Mesenchymal stem cell (in vitro differentiated cells and primary cell): ENCODE measurements around the gene NABP1.

Experiments
- DNase-seq: peaks from one replicate; pipeline ENCODE4 v3.0.0-alpha.2; 2013
- H2AFZ ChIP-seq: one replicate; pipeline ENCODE4 v1.6.1; 2013; ENCODE audit warnings: low read depth, mild to moderate bottlenecking, control low read depth, inconsistent platforms, low read length, moderate library complexity
- H2AK5ac ChIP-seq: 2 replicates; pipeline ENCODE4 v1.6.1; 2013; ENCODE audit warnings: low read length, moderate library complexity, mild to moderate bottlenecking, inconsistent platforms; ENCODE audit not compliant: severe bottlenecking
- H2BK120ac ChIP-seq: one replicate; pipeline ENCODE4 v1.6.1; 2013; ENCODE audit warnings: low read depth, mild to moderate bottlenecking, inconsistent platforms, low read length, moderate library complexity
- H2BK12ac ChIP-seq, 2 experiments: one replicate each; pipeline ENCODE4 v1.6.1; 2013; ENCODE audit warnings: inconsistent platforms in 2 of 2, low read length in 2 of 2, mild to moderate bottlenecking in 2 of 2, moderate library complexity in 2 of 2, control low read depth in 1 of 2
- H2BK15ac ChIP-seq: one replicate; pipeline ENCODE4 v1.6.1; 2013; ENCODE audit warnings: mild to moderate bottlenecking, low read depth, inconsistent platforms; ENCODE audit not compliant: poor library complexity, severe bottlenecking
- H2BK5ac ChIP-seq: 2 replicates; pipeline ENCODE4 v1.6.1; 2013; ENCODE audit warnings: low read depth, mild to moderate bottlenecking, low read length, control low read depth, inconsistent platforms; ENCODE audit not compliant: poor library complexity, severe bottlenecking
- H3K14ac ChIP-seq, 2 experiments: one replicate each; pipeline ENCODE4 v1.6.1; 2013; ENCODE audit warnings: inconsistent platforms in 2 of 2, low read length in 2 of 2, control low read depth in 1 of 2, mild to moderate bottlenecking in 1 of 2, moderate library complexity in 1 of 2
- H3K18ac ChIP-seq, 2 experiments: one replicate each; pipeline ENCODE4 v1.6.1; 2013; ENCODE audit warnings: inconsistent platforms in 2 of 2, low read length in 2 of 2, control low read depth in 1 of 2, low read depth in 1 of 2, mild to moderate bottlenecking in 1 of 2
- H3K23ac ChIP-seq, 2 experiments: one replicate each; pipeline ENCODE4 v1.6.1; 2013; ENCODE audit warnings: inconsistent platforms in 2 of 2, low read length in 2 of 2, mild to moderate bottlenecking in 2 of 2, moderate library complexity in 2 of 2, control low read depth in 1 of 2
- H3K27ac ChIP-seq: 2 replicates; pipeline ENCODE4 v1.5.1; 2013; ENCODE audit warnings: mild to moderate bottlenecking, moderate library complexity, low read length, control low read depth, inconsistent platforms; ENCODE audit not compliant: poor library complexity, severe bottlenecking
- H3K27me3 ChIP-seq, 2 experiments: 2 replicates each; pipeline versions ENCODE4 v1.6.1 to v1.7.0; 2013; ENCODE audit warnings: low read length in 2 of 2, mild to moderate bottlenecking in 2 of 2, moderate library complexity in 2 of 2, control low read depth in 1 of 2, inconsistent platforms in 1 of 2; ENCODE audit not compliant: control insufficient read depth in 1 of 2, insufficient read depth in 1 of 2
- H3K36me3 ChIP-seq, 2 experiments: 2 replicates each; pipeline versions ENCODE4 v1.6.1 to v1.7.0; 2013; ENCODE audit warnings: low read length in 2 of 2, control low read depth in 1 of 2, inconsistent platforms in 1 of 2, low read depth in 1 of 2, mild to moderate bottlenecking in 1 of 2; ENCODE audit not compliant: insufficient read depth in 2 of 2, control insufficient read depth in 1 of 2
- H3K4ac ChIP-seq, 2 experiments: one replicate each; pipeline ENCODE4 v1.6.1; 2013; ENCODE audit warnings: inconsistent platforms in 2 of 2, low read length in 2 of 2, mild to moderate bottlenecking in 2 of 2, moderate library complexity in 2 of 2, control low read depth in 1 of 2, low read depth in 1 of 2
- H3K4me1 ChIP-seq: 2 replicates; pipeline ENCODE4 v1.6.1; 2013; ENCODE audit warnings: low read depth, low read length, control low read depth; ENCODE audit not compliant: control insufficient read depth, insufficient read depth
- H3K4me2 ChIP-seq: 2 replicates; pipeline ENCODE4 v1.6.1; 2013; ENCODE audit warnings: low read length, mild to moderate bottlenecking, inconsistent platforms; ENCODE audit not compliant: poor library complexity, severe bottlenecking
- H3K4me3 ChIP-seq, 2 experiments: 2 replicates each; pipeline versions ENCODE4 v1.5.1 to v1.7.0; 2013; ENCODE audit warnings: low read length in 2 of 2, mild to moderate bottlenecking in 2 of 2, control low read depth in 1 of 2, low read depth in 1 of 2; ENCODE audit not compliant: insufficient read depth in 1 of 2
- H3K79me1 ChIP-seq: replicated peaks from 2 replicates; pipeline ENCODE4 v1.6.1; 2013; ENCODE audit warnings: mild to moderate bottlenecking, control low read depth, low read length, inconsistent platforms; ENCODE audit not compliant: poor library complexity, severe bottlenecking
- H3K9ac ChIP-seq: 2 replicates; pipeline ENCODE4 v1.7.0; 2013; ENCODE audit warnings: mild to moderate bottlenecking, low read length, moderate library complexity
- H3K9me3 ChIP-seq: 2 replicates; pipeline ENCODE4 v1.7.0; 2013; ENCODE audit warnings: mild to moderate bottlenecking, low read length; ENCODE audit not compliant: control insufficient read depth
- H4K8ac ChIP-seq: one replicate; pipeline ENCODE4 v1.6.1; 2013; ENCODE audit warnings: inconsistent platforms, mild to moderate bottlenecking, low read length, moderate library complexity
- H4K91ac ChIP-seq: one replicate; pipeline ENCODE4 v1.6.1; 2013; ENCODE audit warnings: mild to moderate bottlenecking, low read length, inconsistent platforms
- WGBS: methylation state at CpG from one replicate; pipeline ENCODE4 v1.1.7; 2013; ENCODE audit warnings: mixed read lengths; 5-methylcytosine and 5-hydroxymethylcytosine counted together

NABP1 gene

DNA sequence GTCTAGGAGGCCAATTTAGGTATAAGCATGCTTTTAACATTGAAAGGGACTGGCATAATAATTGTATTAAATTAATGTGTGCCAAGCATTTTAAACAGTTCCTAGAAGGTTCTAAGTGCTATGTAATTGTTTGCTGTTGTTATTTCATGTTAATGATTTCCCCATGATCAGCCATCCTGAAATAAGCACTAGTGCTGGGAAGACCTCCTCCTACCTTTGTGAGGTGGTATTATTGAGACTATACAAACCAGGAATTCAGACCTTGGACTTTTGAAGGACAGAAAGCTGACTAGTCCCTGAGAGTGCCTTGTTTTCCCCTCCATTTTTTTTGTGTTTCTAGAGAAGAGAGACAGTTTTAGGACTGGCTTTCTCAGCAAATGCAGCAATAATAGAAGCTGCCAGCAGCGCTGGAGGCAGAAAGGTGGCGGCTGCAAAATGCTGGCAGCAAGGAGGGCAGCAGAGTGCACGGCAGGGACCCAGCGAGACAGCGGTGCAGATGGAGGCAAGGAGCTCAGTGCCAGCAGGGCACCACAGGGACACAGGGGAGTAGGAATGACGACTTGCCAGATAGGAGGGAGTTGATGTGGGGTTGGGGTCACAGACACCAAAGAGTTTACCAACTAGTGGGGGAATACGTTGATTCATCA lies 25.3 kb downstream of the NABP1 start:
- Histone ChIP-seq H3K4me1 (peaks cover 4% of the 10 kb centered on the region), H3K79me1 (no peaks in the 10 kb centered on the region), H3K4ac (peak overlapping the region in 1 of 2 experiments; percentile 35), H4K91ac (no peak overlapping the region), H4K8ac (no peak overlapping the region), H3K18ac (no peak overlapping the region), H2BK120ac (no peak overlapping the region), H3K14ac (no peak overlapping the region), H3K9me3 (peaks cover 6% of the 10 kb centered on the region), H3K23ac (no peak overlapping the region), H3K4me3 (no peak overlapping the region), H3K36me3 (peaks cover 0 to 16% of the 10 kb centered on the region in 2 experiments), H3K27ac (peak overlapping the region; percentile 1), H2BK15ac (no peak overlapping the region), H3K9ac (no peak overlapping the region), H2AFZ (no peak overlapping the region), H2BK12ac (no peak overlapping the region), H3K27me3 (no peaks in the 10 kb centered on the region), H3K4me2 (no peak overlapping the region), H2AK5ac (peak overlapping the region; percentile 23), H2BK5ac (no peak overlapping the region)
- WGBS: 94% methylated on average over 7 of the region's 7 CpGs
- no peak for DNase-seq

DNA sequence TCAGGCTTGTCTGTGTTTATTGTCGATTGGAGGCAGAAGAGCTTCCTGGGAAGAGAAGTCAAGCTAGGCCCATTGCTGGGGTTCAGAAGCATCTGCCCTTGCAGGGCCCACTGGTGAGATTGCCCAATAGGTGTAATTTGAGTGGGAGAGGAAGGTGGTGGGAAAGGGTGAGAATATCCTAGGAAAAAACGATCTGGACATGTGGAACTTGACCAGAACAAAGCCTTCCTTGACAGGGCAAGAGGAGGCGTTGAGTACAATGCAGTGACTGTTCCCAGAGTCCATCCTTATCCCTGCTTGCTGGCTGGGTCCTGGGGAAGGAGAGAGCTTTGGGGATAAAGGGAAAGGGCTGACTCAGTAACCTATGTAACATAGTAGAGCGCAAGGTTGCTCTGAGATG lies 27.1 kb downstream of the NABP1 start:
- Histone ChIP-seq H2BK5ac (no peak overlapping the region), H2AK5ac (no peak overlapping the region), H3K23ac (no peak overlapping the region), H3K4me3 (no peak overlapping the region), H3K14ac (no peak overlapping the region), H3K36me3 (peaks cover 0 to 8% of the 10 kb centered on the region in 2 experiments), H3K79me1 (no peaks in the 10 kb centered on the region), H2AFZ (no peak overlapping the region), H2BK12ac (no peak overlapping the region), H3K27ac (no peak overlapping the region), H3K9ac (no peak overlapping the region), H4K91ac (no peak overlapping the region), H3K4me1 (peaks cover 4% of the 10 kb centered on the region), H2BK15ac (no peak overlapping the region), H3K27me3 (no peaks in the 10 kb centered on the region), H3K18ac (no peak overlapping the region), H4K8ac (no peak overlapping the region), H2BK120ac (no peak overlapping the region), H3K4me2 (no peak overlapping the region), H3K9me3 (peaks cover 6% of the 10 kb centered on the region), H3K4ac (no peak overlapping the region)
- 95% methylated on average over 4 of the region's 4 CpGs for WGBS
- DNase-seq: no peak

DNA sequence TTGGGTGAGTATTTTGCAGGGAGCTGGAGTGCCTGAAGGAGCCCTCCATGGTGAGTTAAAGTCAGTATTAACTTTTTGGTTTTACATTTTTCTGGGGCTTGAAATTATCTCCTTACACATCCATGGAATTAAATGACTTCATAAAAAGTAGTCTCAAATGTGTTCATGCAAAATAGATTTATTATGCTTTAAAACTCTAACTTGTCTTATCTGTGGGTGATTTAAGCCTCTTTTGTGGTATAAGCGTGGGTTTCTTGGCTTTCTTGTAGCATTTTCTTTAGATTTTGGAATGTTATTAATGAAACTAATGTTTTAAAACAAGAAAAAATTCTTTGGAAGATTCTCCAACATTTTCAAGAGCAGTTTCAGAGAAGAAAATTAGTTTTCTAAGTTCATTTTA lies 27.8 kb downstream of the NABP1 start:
- Histone ChIP-seq H3K36me3 (peaks cover 0 to 8% of the 10 kb centered on the region in 2 experiments), H3K14ac (no peak overlapping the region), H3K23ac (no peak overlapping the region), H3K27ac (no peak overlapping the region), H2BK15ac (no peak overlapping the region), H2AK5ac (no peak overlapping the region), H2BK12ac (no peak overlapping the region), H3K4me2 (no peak overlapping the region), H3K4me3 (no peak overlapping the region), H3K27me3 (no peaks in the 10 kb centered on the region), H4K8ac (no peak overlapping the region), H3K4ac (no peak overlapping the region), H4K91ac (no peak overlapping the region), H3K9ac (no peak overlapping the region), H2AFZ (no peak overlapping the region), H2BK120ac (no peak overlapping the region), H3K9me3 (peaks cover 6% of the 10 kb centered on the region), H2BK5ac (no peak overlapping the region), H3K4me1 (peaks cover 6% of the 10 kb centered on the region), H3K18ac (no peak overlapping the region), H3K79me1 (no peaks in the 10 kb centered on the region)
- no CpG with 5 or more reads among the region's 1 CpG for WGBS
- no peak for DNase-seq

DNA sequence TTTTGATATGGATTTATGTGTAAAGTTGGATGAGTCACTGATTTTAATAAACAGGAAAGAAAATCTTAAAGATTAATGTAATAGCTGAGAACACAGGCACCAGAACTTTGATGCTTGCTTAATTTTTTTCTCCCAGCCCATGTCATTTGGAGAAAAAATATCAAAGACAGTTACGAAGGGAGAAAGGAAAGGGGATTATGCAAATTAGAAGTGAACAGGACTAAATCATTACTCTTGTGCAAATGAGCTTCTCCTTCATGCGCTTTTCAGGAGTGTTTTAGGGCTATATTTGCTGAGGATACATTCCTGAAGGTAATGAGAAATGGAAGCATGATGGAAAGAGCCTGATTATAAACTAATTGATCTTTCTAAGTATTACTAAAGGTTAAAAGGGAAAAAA lies 28.9 kb downstream of the NABP1 start:
- no peaks in the 10 kb centered on the region for H3K27me3 ChIP-seq
- no peak overlapping the region for H3K9ac ChIP-seq
- no peaks in the 10 kb centered on the region for H3K79me1 ChIP-seq
- no peak overlapping the region for H3K14ac ChIP-seq
- no peak overlapping the region for H3K4ac ChIP-seq
- H3K18ac ChIP-seq: no peak overlapping the region
- H2BK12ac ChIP-seq: no peak overlapping the region
- no peak overlapping the region for H2BK5ac ChIP-seq
- H3K23ac ChIP-seq: no peak overlapping the region
- H3K4me1 ChIP-seq: peaks cover 7% of the 10 kb centered on the region
- H3K27ac ChIP-seq: no peak overlapping the region
- no peak overlapping the region for H3K4me3 ChIP-seq
- WGBS: 96% methylated on average over 2 of the region's 2 CpGs
- H2BK15ac ChIP-seq: no peak overlapping the region
- H2AFZ ChIP-seq: no peak overlapping the region
- no peak overlapping the region for H2BK120ac ChIP-seq
- H3K36me3 ChIP-seq: peaks cover 0 to 7% of the 10 kb centered on the region in 2 experiments
- H2AK5ac ChIP-seq: no peak overlapping the region
- DNase-seq: no peak
- no peak overlapping the region for H3K4me2 ChIP-seq
- H3K9me3 ChIP-seq: peaks cover 4% of the 10 kb centered on the region
- no peak overlapping the region for H4K8ac ChIP-seq
- H4K91ac ChIP-seq: no peak overlapping the region
